ENCODE data around the gene DHRS4. TPM values are rescaled to one million over a fixed set of nuclear protein-coding genes. Genes with fewer than 3 reads are reported as not detected.
"Not testable (repeated sequence)": the region's sequence is repeated elsewhere in the genome, so short reads cannot be mapped to it uniquely, and the experiment has no call there.

Gene DHRS4
- total RNA-seq, 1 donor from 2014 or later: 59.0 TPM

GRCh38 chr14:23939607-23940326 is 13.8 kb upstream of the DHRS4 start:
- DNase-seq (ENCODE audit: low spot score) (no peak), ATAC-seq (no peak)

GRCh38 chr14:23941230-23941629 is 12.3 kb upstream of the DHRS4 start:
- no peak for ATAC-seq

GRCh38 chr14:23941669-23942068 is 11.9 kb upstream of the DHRS4 start:
- ATAC-seq (no peak), DNase-seq (ENCODE audit: low spot score) (no peak)

More at GRCh38 chr14:23941230-23941629, 12.3 kb upstream of the DHRS4 start:
- DNase-seq (ENCODE audit: low spot score): no peak

DNA sequence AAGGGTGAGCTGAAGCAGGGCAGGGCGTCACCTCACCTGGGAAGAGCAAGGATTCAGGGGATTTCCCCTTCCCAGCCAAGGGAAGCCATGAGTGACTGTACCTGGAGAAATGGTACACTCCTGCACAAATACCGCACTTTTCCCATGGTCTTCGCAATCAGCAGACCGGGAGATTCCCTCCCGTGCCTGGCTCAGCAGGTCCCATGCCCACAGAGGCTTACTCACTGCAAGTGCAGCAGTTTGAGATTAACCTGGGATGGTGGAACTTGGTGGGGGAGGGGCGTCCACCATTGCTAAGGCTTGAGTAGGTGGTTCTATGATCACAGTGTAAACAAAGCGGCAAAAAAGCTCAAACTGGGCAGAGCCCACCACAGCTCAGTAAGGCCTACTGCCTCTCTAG is 11.0 kb upstream of the DHRS4 start:
- no peak for ATAC-seq
- no peak for DNase-seq (ENCODE audit: low spot score)

- not testable (repeated sequence) for DNase-seq (ENCODE audit: low spot score); ATAC-seq
These were observed 4.5 kb upstream of the DHRS4 start for GRCh38 chr14:23949069-23949468.

GRCh38 chr14:23950411-23951135 is 3.0 kb upstream of the DHRS4 start:
- DNase-seq (ENCODE audit: low spot score): no peak
- no peak for ATAC-seq

DNA sequence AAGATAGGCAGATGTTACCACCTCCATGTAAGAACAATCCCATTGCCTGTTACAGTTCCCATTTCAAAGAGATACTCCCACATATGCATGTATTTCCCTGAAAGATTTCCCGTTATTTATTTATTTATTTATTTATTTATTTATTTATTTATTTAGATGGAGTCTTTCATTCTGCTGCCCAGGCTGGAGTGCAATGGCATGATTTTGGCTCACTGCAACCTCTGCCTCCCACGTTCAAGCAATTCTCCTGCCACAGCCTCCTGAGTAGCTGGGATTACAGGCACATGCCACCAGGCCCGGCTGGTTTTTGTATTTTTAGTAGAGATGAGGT is 2.5 kb upstream of the DHRS4 start:
- not testable (repeated sequence) for DNase-seq (ENCODE audit: low spot score); ATAC-seq

- peak; percentile 62 for ATAC-seq
- DNase-seq (ENCODE audit: low spot score): peak; percentile 85
These were observed 1.9 kb upstream of the DHRS4 start for GRCh38 chr14:23951590-23952201.

DNA sequence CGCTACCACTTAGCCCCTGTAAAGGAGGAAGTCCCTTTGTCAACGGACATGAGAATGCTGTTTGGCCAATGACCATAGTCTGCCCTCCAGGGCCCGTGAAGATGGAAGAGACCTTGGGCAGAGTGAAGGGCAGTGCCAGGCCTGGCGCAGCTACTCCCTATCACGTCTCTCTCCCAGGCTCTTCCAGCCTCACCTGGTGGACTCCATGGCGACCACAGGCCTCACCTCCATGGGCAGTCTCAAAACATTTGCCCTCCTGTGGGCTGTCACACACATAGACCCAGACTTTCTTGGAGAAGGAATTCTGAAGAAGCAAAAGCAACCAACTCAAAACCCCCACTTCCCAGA is 480 bp upstream of the DHRS4 start:
- DNase-seq (ENCODE audit: low spot score): not testable (repeated sequence)
- peak; percentile 35 for ATAC-seq

- ATAC-seq; DNase-seq (ENCODE audit: low spot score): not testable (repeated sequence)
These were observed 677 bp downstream of the DHRS4 start for GRCh38 chr14:23954279-23954614.

GRCh38 chr14:23954965-23955364 is 1.4 kb downstream of the DHRS4 start:
- ATAC-seq: peak; percentile 20
- peak; percentile 78 for DNase-seq (ENCODE audit: low spot score)

GRCh38 chr14:23955811-23956210 is 2.2 kb downstream of the DHRS4 start:
- not testable (repeated sequence) for DNase-seq (ENCODE audit: low spot score); ATAC-seq

DNA sequence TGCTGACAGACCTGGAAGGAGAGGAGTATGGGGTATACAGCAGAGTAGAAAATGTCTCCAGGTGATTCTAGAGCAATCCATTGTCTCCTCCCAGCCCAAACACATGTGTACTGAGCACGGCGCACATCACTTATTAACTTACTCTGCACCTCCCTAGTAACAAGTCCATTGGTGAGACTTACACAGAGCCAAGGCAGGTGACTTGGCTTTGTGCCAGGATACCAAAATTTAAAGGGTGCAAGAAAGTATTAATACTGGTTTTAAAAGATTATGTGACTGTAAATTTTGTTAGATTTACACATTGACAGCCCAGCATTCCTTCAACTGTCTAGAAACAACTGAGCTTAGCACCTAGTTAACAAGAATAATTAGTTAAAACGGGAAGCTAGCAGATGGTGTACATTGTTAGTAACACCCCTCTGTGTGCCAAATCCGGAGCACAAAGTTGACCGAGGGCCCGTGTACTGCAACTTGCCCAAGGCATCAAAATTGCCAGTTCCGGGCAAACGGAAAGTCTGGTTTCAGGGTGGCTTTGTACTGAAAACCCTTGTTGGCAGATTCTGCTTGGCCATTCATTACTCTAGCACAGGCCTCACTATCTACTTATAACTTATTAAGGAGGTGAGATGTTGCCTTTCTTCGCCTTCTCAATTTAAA is 4.5 kb downstream of the DHRS4 start:
- DNase-seq (ENCODE audit: low spot score): not testable (repeated sequence)

GRCh38 chr14:23960899-23961298 is 7.3 kb downstream of the DHRS4 start:
- ATAC-seq; DNase-seq (ENCODE audit: low spot score): not testable (repeated sequence)

More for the DNA sequence above, 4.5 kb downstream of the DHRS4 start:
- not testable (repeated sequence) for ATAC-seq

GRCh38 chr14:23961704-23962103 is 8.1 kb downstream of the DHRS4 start:
- not testable (repeated sequence) for ATAC-seq; DNase-seq (ENCODE audit: low spot score)

GRCh38 chr14:23969130-23969480 is 15.5 kb downstream of the DHRS4 start:
- not testable (repeated sequence) for ATAC-seq; DNase-seq (ENCODE audit: low spot score)

DNA sequence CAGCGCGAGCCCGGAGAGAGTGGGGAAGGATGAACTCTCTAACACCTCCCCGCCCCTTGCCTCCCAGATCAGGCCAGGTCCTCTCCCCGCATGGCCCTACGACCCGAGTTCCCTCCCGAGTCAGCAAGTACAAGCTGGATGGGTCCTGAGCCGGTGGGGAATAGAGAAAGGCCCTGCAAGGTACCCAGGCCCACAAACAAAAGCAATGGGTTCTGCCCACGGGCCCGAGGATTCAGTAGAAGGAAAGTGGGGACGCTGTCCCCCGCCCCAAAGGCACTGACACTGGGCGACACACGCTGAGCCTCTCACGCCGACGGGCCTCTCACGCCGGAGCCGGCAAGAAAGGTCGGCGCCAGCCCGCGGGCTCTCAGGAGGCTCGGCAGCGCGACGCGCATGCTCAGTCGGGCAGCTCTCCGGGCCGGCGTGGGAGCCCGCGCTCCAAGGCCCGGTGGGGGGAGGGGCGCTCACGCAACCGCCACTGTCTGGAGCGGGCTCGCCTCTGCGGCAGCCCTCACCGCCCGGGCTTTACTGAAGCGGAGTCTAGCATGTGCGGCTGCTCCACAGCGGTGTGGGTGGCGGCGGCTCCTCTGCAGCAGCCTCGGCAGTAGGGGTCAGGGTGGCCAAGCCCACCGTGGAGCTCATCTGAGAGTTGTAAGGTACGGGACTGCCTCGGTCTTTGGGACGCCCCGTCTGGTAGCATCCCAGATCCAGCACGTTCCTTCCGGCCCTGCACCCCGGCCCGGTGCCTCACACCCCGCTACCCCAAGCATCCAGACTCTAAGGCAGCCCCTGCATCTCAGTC is 16.1 kb downstream of the DHRS4 start:
- DNase-seq (ENCODE audit: low spot score): peak; percentile 58

GRCh38 chr14:23970283-23970659 is 16.7 kb downstream of the DHRS4 start:
- peak; percentile 27 for ATAC-seq

More for the DNA sequence above, 16.1 kb downstream of the DHRS4 start:
- ATAC-seq: peak; percentile 95

GRCh38 chr14:23973178-23973577 is 19.6 kb downstream of the DHRS4 start:
- DNase-seq (ENCODE audit: low spot score); ATAC-seq: not testable (repeated sequence)

More at GRCh38 chr14:23970283-23970659, 16.7 kb downstream of the DHRS4 start:
- DNase-seq (ENCODE audit: low spot score): not testable (repeated sequence)

- not testable (repeated sequence) for ATAC-seq; DNase-seq (ENCODE audit: low spot score)
These were observed 20.5 kb downstream of the DHRS4 start for GRCh38 chr14:23974041-23974440.

All from left lobe of liver (tissue), 2 donors.